Measurements from ENCODE around the gene SMG6.

Gene SMG6

DNA sequence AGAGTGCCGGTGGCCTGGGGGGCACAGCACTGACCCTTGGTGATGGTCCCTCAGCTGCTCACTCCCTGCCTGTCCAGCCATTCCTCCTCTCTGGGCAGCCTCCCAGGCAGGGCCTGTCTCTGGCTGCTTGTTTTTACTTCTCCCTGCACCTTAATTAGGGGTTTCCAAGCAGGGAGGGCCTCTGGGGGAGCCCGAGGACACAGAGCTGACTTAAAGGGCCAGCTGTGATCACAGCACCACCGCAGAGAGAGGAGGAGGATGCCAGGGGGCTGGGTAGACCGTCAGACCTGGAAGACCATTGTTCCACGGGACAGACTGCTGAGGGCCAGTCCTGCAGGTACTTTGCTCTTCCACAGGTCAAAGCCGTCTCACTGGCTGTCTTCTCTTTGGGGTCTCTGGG is 274.8 kb downstream of the SMG6 start:
- no peak for DNase-seq (ENCODE audit: low spot score)
- TF ChIP-seq, protein P1, sequence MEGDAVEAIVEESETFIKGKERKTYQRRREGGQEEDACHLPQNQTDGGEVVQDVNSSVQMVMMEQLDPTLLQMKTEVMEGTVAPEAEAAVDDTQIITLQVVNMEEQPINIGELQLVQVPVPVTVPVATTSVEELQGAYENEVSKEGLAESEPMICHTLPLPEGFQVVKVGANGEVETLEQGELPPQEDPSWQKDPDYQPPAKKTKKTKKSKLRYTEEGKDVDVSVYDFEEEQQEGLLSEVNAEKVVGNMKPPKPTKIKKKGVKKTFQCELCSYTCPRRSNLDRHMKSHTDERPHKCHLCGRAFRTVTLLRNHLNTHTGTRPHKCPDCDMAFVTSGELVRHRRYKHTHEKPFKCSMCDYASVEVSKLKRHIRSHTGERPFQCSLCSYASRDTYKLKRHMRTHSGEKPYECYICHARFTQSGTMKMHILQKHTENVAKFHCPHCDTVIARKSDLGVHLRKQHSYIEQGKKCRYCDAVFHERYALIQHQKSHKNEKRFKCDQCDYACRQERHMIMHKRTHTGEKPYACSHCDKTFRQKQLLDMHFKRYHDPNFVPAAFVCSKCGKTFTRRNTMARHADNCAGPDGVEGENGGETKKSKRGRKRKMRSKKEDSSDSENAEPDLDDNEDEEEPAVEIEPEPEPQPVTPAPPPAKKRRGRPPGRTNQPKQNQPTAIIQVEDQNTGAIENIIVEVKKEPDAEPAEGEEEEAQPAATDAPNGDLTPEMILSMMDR (IDR thresholded peaks at IDR 0.05; ENCODE audit: extremely low read depth, missing control alignments), result no peak

DNA sequence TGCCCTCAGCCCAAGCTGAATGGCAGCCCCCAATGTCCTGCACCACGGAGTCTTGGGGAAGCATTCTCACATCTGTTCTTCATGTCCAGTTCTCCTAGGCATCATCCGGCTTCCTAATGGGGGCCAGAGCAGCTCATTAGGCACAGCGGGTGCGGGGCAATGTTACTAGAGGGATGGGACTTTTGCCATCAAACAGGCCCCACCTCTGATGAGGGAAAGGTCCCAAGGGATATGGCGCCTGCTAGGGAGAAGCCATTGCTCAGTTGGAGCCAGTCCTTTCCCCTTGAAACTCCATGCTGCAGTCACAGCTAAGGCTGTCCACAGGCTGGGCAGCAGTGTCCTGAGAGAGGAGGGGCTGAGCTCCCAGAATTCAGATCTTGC is 275.4 kb downstream of the SMG6 start:
- TF ChIP-seq, protein P1 (IDR thresholded peaks at IDR 0.05; ENCODE audit: extremely low read depth, missing control alignments), result no peak
- DNase-seq (ENCODE audit: low spot score), result no peak

DNA sequence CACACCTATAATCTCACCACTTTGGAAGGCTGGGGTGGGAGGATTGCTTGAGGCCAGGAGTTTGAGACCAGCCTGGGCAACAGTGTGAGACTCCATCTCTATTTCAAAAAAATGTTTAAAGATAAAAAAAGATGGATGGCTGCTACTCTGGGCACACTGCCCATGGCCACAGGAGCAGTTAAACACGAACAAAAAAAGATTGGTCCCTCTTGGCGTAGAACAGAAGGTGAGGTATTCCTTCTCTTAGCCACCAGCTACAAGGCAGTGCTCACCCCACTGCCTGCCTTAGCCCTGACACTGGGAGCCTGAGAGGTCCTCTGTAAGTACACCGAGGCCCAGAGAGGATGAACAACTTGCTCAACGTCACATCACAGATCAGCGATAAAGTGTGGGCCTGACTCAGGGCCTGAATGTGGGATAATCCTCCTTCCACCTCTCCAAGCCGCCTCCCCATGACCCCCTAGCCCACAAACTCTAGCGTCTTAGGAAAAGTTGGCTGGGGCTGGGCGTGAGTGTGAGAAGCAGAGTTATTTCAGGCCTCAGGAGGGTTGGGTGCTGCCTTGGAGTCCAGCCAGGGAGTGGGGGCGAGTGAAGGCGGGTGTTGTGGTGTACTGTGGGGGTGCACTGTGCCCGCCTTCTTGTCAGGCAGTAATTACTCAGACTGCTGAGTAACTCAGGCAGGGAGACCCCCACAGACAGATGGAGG is 275.9 kb downstream of the SMG6 start:
- no peak for DNase-seq (ENCODE audit: low spot score)
- TF ChIP-seq, protein P1 (IDR thresholded peaks at IDR 0.05; ENCODE audit: extremely low read depth, missing control alignments), result no peak

DNA sequence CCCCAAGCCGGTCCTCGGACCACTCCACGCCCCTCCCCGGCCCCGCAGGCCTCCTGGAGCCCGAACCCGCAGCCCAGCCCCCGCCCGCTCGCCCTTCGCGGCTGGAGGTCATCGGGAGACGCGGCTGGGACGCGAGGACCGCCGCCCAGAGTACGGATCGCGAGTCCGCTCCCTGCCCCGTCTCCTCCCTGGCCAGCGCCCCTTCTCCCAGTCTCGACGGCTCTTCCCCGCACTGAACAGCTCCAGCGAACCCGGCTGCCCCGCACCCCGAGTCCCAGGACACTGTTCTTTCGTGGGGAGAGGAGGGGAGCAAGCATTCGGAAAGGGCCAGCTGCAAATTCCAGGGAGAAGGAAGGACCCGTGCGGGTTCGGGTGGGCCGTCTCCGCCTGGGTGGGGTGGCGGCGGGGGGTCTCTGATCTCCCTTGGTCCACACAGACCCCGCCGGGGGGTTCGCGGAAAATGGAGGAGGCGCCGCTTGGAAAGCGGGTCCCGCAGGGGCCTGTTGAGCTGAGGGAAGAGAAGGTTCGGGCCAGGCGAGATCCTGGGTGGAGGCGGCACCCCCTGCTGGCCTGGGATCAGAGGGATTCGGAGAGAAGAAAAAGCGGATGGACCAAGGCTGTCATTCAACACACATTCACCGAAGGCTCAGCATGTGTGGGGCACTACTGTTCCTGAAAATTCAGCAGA is 277.8 kb downstream of the SMG6 start:
- TF ChIP-seq, protein P1 (IDR thresholded peaks at IDR 0.05; ENCODE audit: extremely low read depth, missing control alignments), result no peak
- DNase-seq (ENCODE audit: low spot score), result peak; percentile 68

DNA sequence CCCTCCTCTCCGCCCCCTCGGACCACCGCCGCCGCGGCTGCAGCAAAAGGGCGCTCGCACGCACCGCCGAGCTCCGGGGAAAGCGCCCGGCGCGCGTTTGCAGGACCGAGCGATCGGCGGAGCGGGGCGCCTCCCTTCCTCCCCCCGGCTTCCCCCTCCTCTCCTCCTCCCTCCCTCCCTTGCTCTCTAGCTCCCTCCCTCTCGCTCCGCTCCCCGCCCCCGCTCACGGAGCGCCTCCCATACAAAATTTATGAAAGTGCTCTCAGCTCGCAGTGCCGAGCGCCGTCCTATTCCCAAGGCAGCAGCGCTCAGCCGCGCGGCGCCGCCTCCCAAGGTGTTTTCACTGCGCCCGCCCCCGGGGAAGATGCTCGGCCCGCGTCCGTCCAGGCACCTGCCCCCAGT is 278.4 kb downstream of the SMG6 start, which contains the start of gene RTN4RL1:
RTN4RL1 (minus strand) TSS at position 115 of the 402 bp plus-strand sequence. CDS start 469 bp downstream, outside the sequence.
- DNase-seq (ENCODE audit: low spot score), result peak; percentile 78

DNA sequence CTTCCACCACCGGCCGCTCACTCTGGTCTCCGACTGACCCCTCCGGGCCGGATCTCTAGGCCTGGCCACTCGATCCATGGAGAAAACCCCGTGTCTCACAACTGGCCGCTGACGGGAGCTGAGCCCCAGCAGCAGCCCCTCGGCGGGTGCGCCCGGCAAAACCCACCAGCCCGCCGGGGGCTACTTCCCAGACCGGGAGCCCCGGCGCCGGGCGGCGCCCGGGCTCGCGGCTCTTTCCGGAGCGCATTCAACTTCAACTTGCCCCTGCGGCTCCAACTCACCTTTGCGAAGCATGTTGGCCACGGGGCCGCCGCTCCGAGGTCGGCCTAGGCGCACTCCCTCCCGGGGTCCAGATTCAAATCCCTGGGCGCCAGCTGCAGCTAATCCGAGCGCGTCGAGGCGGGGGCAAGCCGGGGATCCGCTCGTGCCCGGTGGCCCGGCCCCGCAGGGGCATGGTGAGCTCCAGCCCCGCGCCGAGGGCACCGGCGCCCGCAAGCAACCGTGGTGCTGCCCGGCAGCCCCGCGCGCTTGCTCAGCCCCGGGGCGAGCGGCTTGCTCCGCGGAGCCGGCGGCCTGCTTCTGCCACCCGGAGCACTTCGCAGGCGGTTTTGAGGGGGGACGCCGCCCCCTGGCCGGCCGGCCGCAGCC is 278.9 kb downstream of the SMG6 start:
- no peak for DNase-seq (ENCODE audit: low spot score)

More for the DNA sequence above, 278.4 kb downstream of the SMG6 start, which contains the start of gene RTN4RL1:
- TF ChIP-seq, protein P1 (IDR thresholded peaks at IDR 0.05; ENCODE audit: extremely low read depth, missing control alignments), result no peak

More for the DNA sequence above, 278.9 kb downstream of the SMG6 start:
- TF ChIP-seq, protein P1 (IDR thresholded peaks at IDR 0.05; ENCODE audit: extremely low read depth, missing control alignments), result no peak

Measured in GM20000 (cell line).